HepG2 (cell line): ENCODE measurements around the gene LAMC3. TPM values are rescaled to one million over a fixed set of nuclear protein-coding genes. Genes with fewer than 3 reads are reported as not detected.

Source experiments
- ATAC-seq: fragments of 200-7000 bp; cut with Tn5 transposase; 3 replicates; pipeline ENCODE4 v1.9.1; 2020; ENCODE audit warnings: mild to moderate bottlenecking, moderate library complexity
- BruUV-seq: library from RNA; stranded (reverse); fragments of 400-500 nt; replicated peaks from 2 replicates; lab custom pipeline; 2021; lab: Mats Ljungman, UMichigan
- CTCF ChIA-PET: fragments of 300-600 bp; formaldehyde crosslinking; extraction: SDS; loops from one replicate; lab custom pipeline; 2021; ENCODE audit warnings: low total read pairs, inconsistent platforms, low intra/inter-chr PET ratio; lab: Yijun Ruan, JAX
- POLR2A ChIA-PET: fragments of 350-600 bp; sonication (Branson Sonifier 250); formaldehyde crosslinking; loops from one replicate; lab custom pipeline; 2020; ENCODE audit warnings: antibody characterized with exemption, inconsistent platforms; lab: Yijun Ruan, JAX
- DNase-seq: peaks from one replicate; pipeline ENCODE4 v3.0.0-alpha.2; 2015; ENCODE audit warnings: low spot score
- FAIRE-seq: peaks from 3 replicates; lab custom pipeline; 2011; peaks lifted over from hg19 to GRCh38; lab: Jason Lieb, UNC
- H2AFZ ChIP-seq: one replicate; pipeline ENCODE4 v1.6.1; 2011; ENCODE audit warnings: low read length, inconsistent platforms
- H3K27ac ChIP-seq: fragments of 300-600 bp; 3 replicates; pipeline ENCODE4 v1.8.0; 2011; ENCODE audit warnings: mixed run types, mild to moderate bottlenecking, mixed read lengths, low read length, inconsistent platforms; ENCODE audit not compliant: insufficient read depth; ENCODE audit errors: extremely low read length
- H3K27me3 ChIP-seq, 2 experiments: fragments of 200-600 bp in 1 of 2; 2 replicates in 1 of 2; 3 replicates in 1 of 2; pipeline versions ENCODE4 v1.6.0 to v1.8.0; 2011; ENCODE audit warnings: low read length in 2 of 2, mild to moderate bottlenecking in 2 of 2, moderate library complexity in 2 of 2, inconsistent platforms in 1 of 2; ENCODE audit not compliant: insufficient read depth in 2 of 2, control insufficient read depth in 1 of 2
- H3K36me3 ChIP-seq, 2 experiments: fragments of 200-600 bp in 1 of 2; replicated peaks in 1 of 2; 2 replicates in 1 of 2; 3 replicates in 1 of 2; pipeline versions ENCODE4 v1.5.1 to v1.8.0; 2011; ENCODE audit warnings: low read length in 2 of 2, inconsistent platforms in 1 of 2; ENCODE audit not compliant: insufficient read depth in 2 of 2, control insufficient read depth in 1 of 2
- H3K4me1 ChIP-seq: 2 replicates; pipeline ENCODE4 v1.5.1; 2012; ENCODE audit warnings: low read length, inconsistent platforms; ENCODE audit not compliant: insufficient read depth
- H3K4me2 ChIP-seq: 2 replicates; pipeline ENCODE4 v1.6.0; 2011; ENCODE audit warnings: low read depth, low read length, inconsistent platforms
- H3K4me3 ChIP-seq, 3 experiments: fragments of 200-600 bp in 1 of 3; sonication (generic), shearing (Covaris generic) in 1 of 3; replicated peaks in 1 of 3; 2 replicates each; pipeline ENCODE4 v1.5.1; 2011 to 2016; ENCODE audit warnings: low read length in 3 of 3, inconsistent platforms in 2 of 3, low read depth in 2 of 3, mild to moderate bottlenecking in 2 of 3, control low read depth in 1 of 3, mixed read lengths in 1 of 3; ENCODE audit not compliant: insufficient read depth in 1 of 3
- H3K79me2 ChIP-seq: one replicate; pipeline ENCODE4 v1.6.1; 2011; ENCODE audit warnings: low read length, inconsistent platforms; ENCODE audit not compliant: insufficient read depth
- H3K9ac ChIP-seq: 2 replicates; pipeline ENCODE4 v1.6.0; 2011; ENCODE audit warnings: mild to moderate bottlenecking, low read depth, low read length, inconsistent platforms; ENCODE audit not compliant: insufficient read depth
- H3K9me3 ChIP-seq: 2 replicates; pipeline ENCODE4 v1.5.1; 2012; ENCODE audit warnings: mild to moderate bottlenecking, low read length
- H4K20me1 ChIP-seq: 2 replicates; pipeline ENCODE4 v1.6.0; 2011; ENCODE audit warnings: inconsistent platforms, mild to moderate bottlenecking, low read length, moderate library complexity; ENCODE audit not compliant: insufficient read depth
- ARID4A ChIP-seq: sonication (generic); formaldehyde crosslinking; IDR thresholded peaks from 2 replicates; pipeline ENCODE4 v1.5.0; 2020; ENCODE audit warnings: mild to moderate bottlenecking, missing genetic modification reagents, borderline replicate concordance
- RXRB ChIP-seq: IDR thresholded peaks from 2 replicates; pipeline ENCODE4 v1.6.1; 2016; ENCODE audit warnings: borderline replicate concordance, missing genetic modification reagents, missing compliant biosample characterization
- ZBTB37 ChIP-seq: sonication (generic); formaldehyde crosslinking; IDR thresholded peaks from 2 replicates; pipeline ENCODE4 v1.4.0; 2020; ENCODE audit warnings: mild to moderate bottlenecking, missing genetic modification reagents
- ZFP36L2 ChIP-seq: sonication (generic); formaldehyde crosslinking; IDR thresholded peaks from 2 replicates; pipeline ENCODE4 v1.4.0; 2020; ENCODE audit warnings: missing genetic modification reagents
- ZNF333 ChIP-seq: sonication (generic); formaldehyde crosslinking; IDR thresholded peaks from 2 replicates; pipeline ENCODE4 v1.4.0; 2020; ENCODE audit warnings: mild to moderate bottlenecking, missing genetic modification reagents, borderline replicate concordance
- ZNF337 ChIP-seq: sonication (generic); formaldehyde crosslinking; IDR thresholded peaks from 2 replicates; pipeline ENCODE4 v1.5.1; 2020; ENCODE audit warnings: missing genetic modification reagents, low read depth, mild to moderate bottlenecking, borderline replicate concordance
- ZNF557 ChIP-seq: sonication (generic); formaldehyde crosslinking; IDR thresholded peaks from 2 replicates; pipeline ENCODE4 v1.4.0; 2020; ENCODE audit warnings: missing genetic modification reagents
- ZNF619 ChIP-seq: sonication (generic); formaldehyde crosslinking; IDR thresholded peaks from 2 replicates; pipeline ENCODE4 v1.4.0; 2020; ENCODE audit warnings: mild to moderate bottlenecking, missing genetic modification reagents
- ZNF713 ChIP-seq: sonication (generic); formaldehyde crosslinking; IDR thresholded peaks from 2 replicates; pipeline ENCODE4 v1.4.0; 2020; ENCODE audit warnings: mild to moderate bottlenecking, missing genetic modification reagents
- ZNF841 ChIP-seq: sonication (generic); formaldehyde crosslinking; IDR thresholded peaks from 2 replicates; pipeline ENCODE4 v1.8.1; 2023; ENCODE audit warnings: missing genetic modification reagents, borderline replicate concordance
- WGBS: methylation state at CpG from one replicate; pipeline ENCODE4 v1.1.6; 2017; ENCODE audit warnings: low lambda C conversion rate; 5-methylcytosine and 5-hydroxymethylcytosine counted together
- in situ Hi-C: cut with HindIII; loops from 2 replicates; pipeline ENCODE4 v1.10.0; 2017; ENCODE audit warnings: low pct_unique_long_range_greater_than_20kb; ENCODE audit not compliant: extremely low pct_ligation_motif_present
- intact Hi-C: fragments of 100-400 bp; cut with micrococcal nuclease; formaldehyde crosslinking; loops from one replicate; pipeline ENCODE4 v1.10.0; 2022; ENCODE audit not compliant: unreplicated experiment
- polyA plus RNA-seq, 8 experiments: library from polyadenylated mRNA; depleted of rRNA in 3 of 8; stranded (reverse) in 7 of 8; unstranded in 1 of 8; fragments of >200 nt; fragmentation: Illumina TruSeq in 4 of 8; extraction: Trizol in 4 of 8; gene quantifications; 2 replicates each; pipeline versions ENCODE4 v1.2.1 to v1.2.3, GENCODE V29; 2011 to 2016; ENCODE audit warnings: low read depth in 4 of 8, missing spikeins in 1 of 8, mixed read lengths in 1 of 8; ENCODE audit not compliant: insufficient read depth in 1 of 8
- total RNA-seq, 5 experiments: library from RNA; depleted of rRNA; stranded (reverse); fragments of >200 nt; fragmentation: Illumina TruSeq; extraction: Trizol; gene quantifications; 2 replicates each; pipeline ENCODE4 v1.2.3, GENCODE V29; 2016; ENCODE audit warnings: low read depth in 1 of 5

LAMC3 gene
- total and polyA plus RNA-seq, 2 of the 13 experiments (the other 11 are each of a cell fraction or from before 2014, with no cell fraction given), result 0.07 to 0.57 TPM

DNA sequence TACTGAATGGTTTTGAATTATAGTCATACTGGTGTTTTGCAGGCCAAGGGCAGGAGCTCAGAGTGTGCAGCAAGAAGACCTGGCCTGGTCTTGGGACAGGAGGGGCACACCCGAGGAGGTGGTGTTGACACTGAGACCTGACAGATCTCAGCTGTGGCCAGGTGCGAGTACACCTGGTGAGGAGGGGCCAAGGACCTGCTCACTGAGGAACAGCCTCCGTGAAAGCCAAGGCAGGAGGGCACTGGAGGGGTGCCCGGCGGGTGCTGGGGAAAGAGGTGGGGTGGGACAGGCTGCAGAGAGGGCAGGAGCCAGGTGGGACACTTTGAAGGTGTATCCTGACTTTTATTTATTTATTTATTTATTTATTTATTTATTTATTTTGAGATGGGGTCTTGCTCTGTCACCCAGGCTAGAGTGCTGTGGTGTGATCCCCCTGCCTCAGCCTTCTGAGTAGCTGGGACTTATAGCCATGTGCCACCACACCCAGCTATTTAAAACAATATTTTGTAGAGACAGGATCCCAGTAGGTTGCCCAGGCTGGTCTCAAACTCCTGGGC lies 23.3 kb upstream of the LAMC3 start:
- POLR2A ChIA-PET, result no interaction called here
- Histone ChIP-seq H3K4me2 (no peak overlapping the region), H3K4me3 (no peak overlapping the region), H3K36me3 (no peaks in the 10 kb centered on the region), H3K9me3 (no peaks in the 10 kb centered on the region), H3K79me2 (no peaks in the 10 kb centered on the region), H3K27me3 (peaks cover 13 to 92% of the 10 kb centered on the region in 2 experiments; a peak in 4 of 5 replicates), H3K9ac (no peak overlapping the region), H3K4me1 (no peaks in the 10 kb centered on the region), H3K27ac (no peak overlapping the region), H4K20me1 (no peaks in the 10 kb centered on the region), H2AFZ (no peak overlapping the region)
- no TSS peak for BruUV-seq
- FAIRE-seq, result no peak
- DNase-seq, result no peak
- intact Hi-C loops (loop anchor here (2.0 kb wide), 1 partner anchor 77 kb away; no protein-coding TSS in a partner anchor), in situ Hi-C loops (no loop called here)
- ATAC-seq, result no peak
- WGBS, result 33% methylated on average over 5 of the region's 5 CpGs
- CTCF ChIA-PET, result no interaction called here
- TF ChIP-seq ZNF841 (CRISPR knock-in tag), result no peak
- TF ChIP-seq RXRB, result no peak
- no peak for TF ChIP-seq ARID4A (CRISPR knock-in tag)
- no peak for TF ChIP-seq ZNF713
- no peak for TF ChIP-seq ZNF333
- TF ChIP-seq ZBTB37, result no peak
- no peak for TF ChIP-seq ZNF557 (CRISPR knock-in tag)
- TF ChIP-seq ZNF337 (CRISPR knock-in tag), result no peak
- TF ChIP-seq ZNF619, result no peak
- no peak for TF ChIP-seq ZFP36L2 (CRISPR knock-in tag)
